ENCODE results near the gene KCND2.

KCND2 gene

DNA sequence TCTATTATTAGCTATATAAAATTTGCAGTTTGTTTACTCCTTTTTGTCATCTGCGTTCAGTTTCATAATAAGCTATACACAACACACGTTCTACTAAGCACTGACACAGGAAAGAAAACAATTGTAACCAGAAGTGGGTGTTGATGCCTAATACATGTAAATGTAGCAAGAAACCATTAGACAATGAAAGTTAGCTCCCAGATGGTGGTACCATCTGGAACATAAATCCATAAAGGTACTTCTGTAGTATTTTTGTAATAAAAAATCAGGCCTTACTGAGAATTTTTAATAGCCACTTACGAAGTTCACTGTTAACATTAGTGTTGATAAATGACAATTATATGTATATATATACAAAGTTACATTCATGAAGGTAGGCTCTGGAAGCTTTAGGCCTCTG lies 194.7 kb downstream of the KCND2 start:
- Mint-ChIP-seq H3K27ac (no peak overlapping the region), H3K9me3 (peaks cover 3% of the 10 kb centered on the region), H3K4me3 (no peak overlapping the region), H3K36me3 (ENCODE audit: low read depth) (no peaks in the 10 kb centered on the region), H3K27me3 (no peaks in the 10 kb centered on the region), H3K4me1 (ENCODE audit: low read depth) (no peaks in the 10 kb centered on the region)

DNA sequence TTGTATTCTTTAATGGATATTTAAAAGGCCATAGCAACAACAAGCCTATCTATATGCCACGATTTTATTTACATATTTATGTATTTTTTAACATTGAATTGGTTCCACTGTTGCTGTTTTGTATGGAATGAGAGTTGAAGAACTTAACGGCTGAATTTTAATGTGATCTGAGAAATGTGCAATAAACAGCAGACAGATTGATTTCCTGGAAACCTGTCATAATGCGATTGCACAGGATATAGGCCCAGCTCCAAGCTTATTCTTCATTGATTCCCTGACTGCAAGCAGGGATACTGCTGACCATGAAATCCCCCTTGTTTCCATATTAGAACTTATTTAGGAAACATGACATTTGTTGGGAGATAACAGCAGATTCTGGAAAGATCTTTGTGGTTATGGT lies 195.6 kb downstream of the KCND2 start:
- Mint-ChIP-seq H3K4me3 (no peak overlapping the region), H3K4me1 (ENCODE audit: low read depth) (no peaks in the 10 kb centered on the region), H3K27me3 (no peaks in the 10 kb centered on the region), H3K36me3 (ENCODE audit: low read depth) (no peaks in the 10 kb centered on the region), H3K27ac (no peak overlapping the region), H3K9me3 (peaks cover 3% of the 10 kb centered on the region)

DNA sequence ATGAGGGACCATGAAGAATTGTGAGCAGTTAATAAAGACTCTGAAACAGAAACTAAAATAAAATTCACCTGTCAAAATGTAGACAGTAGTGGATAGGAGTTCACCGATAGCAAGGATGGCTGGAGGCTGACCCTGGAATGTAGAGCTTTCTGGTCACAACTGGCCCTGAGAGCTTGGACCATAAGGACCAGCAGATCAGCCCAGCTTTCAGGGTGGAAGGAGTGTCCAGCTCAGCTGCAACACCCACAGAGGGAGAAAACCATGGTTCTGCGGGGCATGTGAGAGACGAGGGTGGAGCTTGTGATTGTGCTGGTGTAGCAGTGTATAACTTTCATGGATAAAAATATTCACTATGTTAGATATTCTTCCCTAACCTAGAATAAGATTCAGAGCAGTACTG lies 199.9 kb downstream of the KCND2 start:
- H3K36me3 Mint-ChIP-seq (ENCODE audit: low read depth) = no peaks in the 10 kb centered on the region
- no peaks in the 10 kb centered on the region for H3K27me3 Mint-ChIP-seq
- H3K4me3 Mint-ChIP-seq = no peak overlapping the region
- no peaks in the 10 kb centered on the region for H3K9me3 Mint-ChIP-seq
- no peak overlapping the region for H3K27ac Mint-ChIP-seq
- no peaks in the 10 kb centered on the region for H3K4me1 Mint-ChIP-seq (ENCODE audit: low read depth)

DNA sequence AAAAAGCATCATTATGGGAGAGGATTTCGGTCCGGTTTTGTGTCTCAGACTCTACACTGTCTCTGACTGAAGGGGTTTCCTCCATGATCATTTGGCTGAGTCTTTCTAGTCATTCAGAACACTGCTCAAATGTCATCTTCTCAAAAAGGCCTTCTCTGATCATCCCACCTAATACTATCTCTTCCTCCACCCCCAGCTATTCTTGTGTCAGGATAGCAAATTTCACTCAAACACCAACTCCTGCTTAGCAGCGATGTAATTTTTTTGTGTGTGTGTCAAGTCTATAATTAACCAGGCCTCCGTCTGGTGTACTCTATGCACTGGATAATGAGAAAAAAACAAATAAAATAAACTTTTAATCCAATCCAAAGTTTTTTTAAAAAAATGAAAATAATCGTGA lies 200.4 kb downstream of the KCND2 start:
- Mint-ChIP-seq H3K36me3 (ENCODE audit: low read depth) (no peaks in the 10 kb centered on the region), H3K9me3 (no peaks in the 10 kb centered on the region), H3K27ac (no peak overlapping the region), H3K4me3 (no peak overlapping the region), H3K4me1 (ENCODE audit: low read depth) (no peaks in the 10 kb centered on the region), H3K27me3 (no peaks in the 10 kb centered on the region)

DNA sequence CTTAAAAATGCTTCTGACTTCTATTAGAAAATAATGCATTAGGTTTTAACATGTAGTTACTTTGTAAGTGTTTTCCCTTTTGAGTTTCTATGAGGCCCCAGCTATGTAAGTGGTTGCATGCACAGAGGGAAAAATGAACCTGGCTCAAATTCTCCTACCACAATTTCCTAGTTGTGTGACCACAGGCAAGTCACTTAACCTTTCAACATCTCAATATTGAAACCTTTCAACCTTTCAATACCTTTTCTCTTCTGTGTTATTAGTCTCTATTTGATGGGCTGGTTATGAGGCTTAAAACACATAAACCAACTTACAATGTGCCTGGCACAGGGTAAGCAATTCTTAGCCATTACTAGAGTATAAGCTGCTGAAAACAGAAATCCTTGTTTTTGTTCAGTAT lies 203.0 kb downstream of the KCND2 start:
- Mint-ChIP-seq H3K27me3 (no peaks in the 10 kb centered on the region), H3K4me1 (ENCODE audit: low read depth) (no peaks in the 10 kb centered on the region), H3K9me3 (peaks cover 4% of the 10 kb centered on the region), H3K4me3 (no peak overlapping the region), H3K36me3 (ENCODE audit: low read depth) (no peaks in the 10 kb centered on the region), H3K27ac (no peak overlapping the region)

DNA sequence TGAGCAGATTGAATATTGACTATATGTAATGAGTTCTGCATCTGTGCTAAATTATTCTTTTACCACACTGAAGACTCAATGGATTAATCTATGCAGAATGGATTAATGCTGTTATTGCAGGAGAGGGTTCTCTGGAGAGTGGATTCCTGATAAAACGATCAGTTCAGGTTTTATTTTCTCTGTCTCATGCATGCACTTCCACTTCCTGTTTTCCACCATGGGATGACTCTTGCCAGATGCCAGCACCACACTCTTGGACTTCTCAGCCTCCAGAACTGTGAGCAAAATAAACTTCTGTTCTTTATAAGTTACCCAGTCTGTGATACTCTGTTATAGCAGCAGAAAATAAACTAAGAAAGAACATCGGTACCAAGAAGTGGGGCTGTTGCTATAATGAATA lies 207.5 kb downstream of the KCND2 start:
- H3K27ac Mint-ChIP-seq = no peak overlapping the region
- peaks cover 4% of the 10 kb centered on the region for H3K9me3 Mint-ChIP-seq
- H3K4me1 Mint-ChIP-seq (ENCODE audit: low read depth) = no peaks in the 10 kb centered on the region
- H3K4me3 Mint-ChIP-seq = no peak overlapping the region
- no peaks in the 10 kb centered on the region for H3K36me3 Mint-ChIP-seq (ENCODE audit: low read depth)
- no peaks in the 10 kb centered on the region for H3K27me3 Mint-ChIP-seq

DNA sequence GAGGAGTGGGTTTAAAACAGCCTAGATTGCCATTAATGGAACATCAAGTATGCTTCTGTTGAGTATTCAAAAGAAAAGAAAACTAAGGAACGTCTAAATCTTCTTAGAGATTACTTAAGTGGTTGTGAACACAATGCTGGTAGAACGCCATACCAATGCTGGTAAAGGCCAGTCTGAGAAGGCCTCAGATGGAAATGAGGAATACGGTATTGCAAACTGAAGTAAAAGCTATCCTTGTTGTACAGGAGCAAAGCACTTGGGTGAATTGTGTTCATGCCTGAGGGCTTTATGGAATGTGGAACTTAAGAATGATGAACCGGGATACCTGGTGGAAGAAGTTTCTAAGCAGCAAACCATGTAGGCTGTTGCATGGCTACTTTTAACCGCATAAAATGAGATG lies 208.0 kb downstream of the KCND2 start:
- H3K9me3 Mint-ChIP-seq = peaks cover 4% of the 10 kb centered on the region
- no peaks in the 10 kb centered on the region for H3K4me1 Mint-ChIP-seq (ENCODE audit: low read depth)
- H3K27me3 Mint-ChIP-seq = no peaks in the 10 kb centered on the region
- H3K4me3 Mint-ChIP-seq = no peak overlapping the region
- H3K36me3 Mint-ChIP-seq (ENCODE audit: low read depth) = no peaks in the 10 kb centered on the region
- no peak overlapping the region for H3K27ac Mint-ChIP-seq

DNA sequence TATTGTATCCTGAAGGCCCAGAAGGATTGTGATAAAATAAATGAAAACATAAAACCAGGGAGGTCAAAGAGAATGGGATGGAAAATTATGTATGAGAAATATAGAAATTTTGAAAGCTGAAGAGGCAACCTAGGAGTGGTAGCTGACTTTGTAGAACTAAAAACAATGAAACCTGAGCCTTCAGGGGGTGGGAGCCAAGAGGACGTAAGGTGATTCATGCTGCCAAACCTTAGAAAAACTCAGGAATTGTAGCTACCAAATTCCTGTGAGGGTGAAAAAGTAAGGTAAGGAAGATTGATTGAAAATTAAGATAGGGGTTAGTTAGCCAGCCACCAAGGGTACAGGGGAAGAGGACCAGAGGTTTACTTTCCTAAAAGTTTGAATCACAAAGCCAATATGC lies 213.2 kb downstream of the KCND2 start:
- no peak overlapping the region for H3K27ac Mint-ChIP-seq
- peaks cover 4% of the 10 kb centered on the region for H3K9me3 Mint-ChIP-seq
- H3K36me3 Mint-ChIP-seq (ENCODE audit: low read depth) = no peaks in the 10 kb centered on the region
- no peaks in the 10 kb centered on the region for H3K4me1 Mint-ChIP-seq (ENCODE audit: low read depth)
- no peak overlapping the region for H3K4me3 Mint-ChIP-seq
- no peaks in the 10 kb centered on the region for H3K27me3 Mint-ChIP-seq

DNA sequence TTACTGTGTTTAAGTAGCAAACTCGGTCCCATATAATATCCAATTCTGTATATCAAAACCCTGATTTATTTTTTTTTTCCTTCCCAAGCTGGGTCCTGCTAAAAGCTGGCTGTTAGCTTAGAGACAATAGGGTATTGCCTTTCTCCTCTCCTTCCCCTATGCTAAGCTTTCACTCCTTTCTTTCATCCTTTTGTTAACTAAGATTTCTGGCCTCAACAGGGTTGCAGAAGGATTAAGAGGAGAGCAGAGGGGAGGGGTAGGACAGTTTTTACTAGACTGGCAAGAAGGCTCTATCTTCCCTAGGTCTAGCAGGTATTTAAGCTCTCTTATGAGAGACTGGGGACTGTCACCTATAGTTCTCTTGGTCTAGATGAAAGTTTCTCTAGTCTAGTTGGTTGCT lies 229.2 kb downstream of the KCND2 start:
- Mint-ChIP-seq H3K4me3 (no peak overlapping the region), H3K27me3 (no peaks in the 10 kb centered on the region), H3K27ac (no peak overlapping the region), H3K9me3 (no peaks in the 10 kb centered on the region), H3K4me1 (ENCODE audit: low read depth) (no peaks in the 10 kb centered on the region), H3K36me3 (ENCODE audit: low read depth) (no peaks in the 10 kb centered on the region)

DNA sequence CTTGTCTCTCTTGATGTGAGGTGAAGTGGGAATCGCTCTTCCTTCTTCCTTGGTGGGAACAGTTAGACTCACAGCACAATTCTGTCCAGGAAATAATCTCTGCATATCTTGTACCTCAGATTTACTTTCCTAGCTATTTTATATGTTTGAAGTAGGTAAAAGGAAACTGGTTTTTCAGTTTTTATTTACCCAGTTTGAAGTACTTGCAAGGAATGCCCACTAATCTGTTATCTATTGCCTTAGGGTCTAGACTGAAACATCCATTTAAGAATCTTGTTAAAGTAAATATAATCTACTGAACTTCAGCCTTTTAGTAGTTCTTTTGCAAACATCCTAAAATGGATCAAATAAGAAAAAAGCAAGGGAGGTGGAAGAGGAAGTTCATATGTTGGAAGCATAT lies 229.8 kb downstream of the KCND2 start:
- no peaks in the 10 kb centered on the region for H3K36me3 Mint-ChIP-seq (ENCODE audit: low read depth)
- no peak overlapping the region for H3K4me3 Mint-ChIP-seq
- H3K27me3 Mint-ChIP-seq = no peaks in the 10 kb centered on the region
- no peaks in the 10 kb centered on the region for H3K9me3 Mint-ChIP-seq
- H3K4me1 Mint-ChIP-seq (ENCODE audit: low read depth) = no peaks in the 10 kb centered on the region
- H3K27ac Mint-ChIP-seq = no peak overlapping the region

DNA sequence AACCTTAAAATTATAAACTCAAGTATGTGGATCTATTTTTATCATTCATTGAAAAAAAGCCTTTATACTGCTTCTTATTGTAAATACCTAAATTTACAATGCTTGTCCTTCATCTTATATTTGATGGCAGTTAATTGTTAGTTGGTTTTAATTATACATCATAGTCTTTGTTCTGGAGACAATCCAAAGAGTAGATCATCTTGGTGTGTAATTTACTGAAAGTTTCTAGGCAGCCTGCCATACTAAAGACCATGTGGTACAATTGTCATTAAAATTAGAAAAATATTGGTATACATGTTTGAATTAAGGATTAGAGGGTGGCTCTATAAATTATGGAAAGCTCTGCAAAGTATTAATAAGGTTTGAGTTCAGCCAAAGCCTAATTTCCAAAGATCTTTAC lies 231.4 kb downstream of the KCND2 start:
- Mint-ChIP-seq H3K27ac (no peak overlapping the region), H3K36me3 (ENCODE audit: low read depth) (no peaks in the 10 kb centered on the region), H3K4me3 (no peak overlapping the region), H3K27me3 (no peaks in the 10 kb centered on the region), H3K9me3 (no peaks in the 10 kb centered on the region), H3K4me1 (ENCODE audit: low read depth) (no peaks in the 10 kb centered on the region)

DNA sequence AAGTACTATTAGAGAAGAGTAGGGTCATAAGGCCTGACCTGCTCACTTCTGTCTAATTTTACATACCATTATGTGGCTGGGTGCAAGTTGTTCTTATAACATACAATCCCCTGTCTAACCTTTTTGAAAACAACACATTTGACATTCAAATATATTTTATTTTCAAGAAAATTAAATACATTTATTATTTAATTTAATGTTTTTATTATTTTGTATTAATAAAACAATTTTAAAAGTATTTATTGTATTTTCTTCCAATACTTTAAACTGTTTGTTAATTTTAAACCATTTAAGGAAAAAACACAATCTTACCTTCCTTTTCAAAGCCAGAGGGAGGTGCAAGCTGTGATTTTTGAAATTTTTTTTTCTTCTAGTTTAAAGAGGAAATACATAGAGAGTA lies 232.8 kb downstream of the KCND2 start:
- H3K9me3 Mint-ChIP-seq = no peaks in the 10 kb centered on the region
- H3K4me1 Mint-ChIP-seq (ENCODE audit: low read depth) = no peaks in the 10 kb centered on the region
- H3K27ac Mint-ChIP-seq = no peak overlapping the region
- no peak overlapping the region for H3K4me3 Mint-ChIP-seq
- no peaks in the 10 kb centered on the region for H3K36me3 Mint-ChIP-seq (ENCODE audit: low read depth)
- H3K27me3 Mint-ChIP-seq = no peaks in the 10 kb centered on the region

DNA sequence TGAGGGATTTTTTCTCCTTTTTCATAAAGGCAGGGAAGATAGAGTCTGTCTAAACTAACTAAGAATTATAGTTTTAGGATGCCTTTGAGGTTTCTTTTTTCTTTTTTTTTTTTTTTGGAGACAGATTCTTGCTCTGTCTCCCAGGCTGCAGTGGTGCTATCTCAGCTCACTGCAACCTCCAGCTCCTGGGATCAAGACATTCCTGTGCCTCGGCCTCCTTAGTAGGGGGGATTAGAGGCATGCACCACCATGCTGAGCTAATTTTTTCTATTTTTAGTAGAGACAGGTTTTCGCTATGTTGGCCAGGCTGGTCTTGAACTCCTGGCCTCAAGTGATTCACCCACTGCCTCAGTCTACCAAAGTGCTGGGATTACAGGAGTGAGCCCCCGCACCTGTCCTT lies 239.7 kb downstream of the KCND2 start:
- no peaks in the 10 kb centered on the region for H3K27me3 Mint-ChIP-seq
- no peaks in the 10 kb centered on the region for H3K4me1 Mint-ChIP-seq (ENCODE audit: low read depth)
- no peak overlapping the region for H3K27ac Mint-ChIP-seq
- no peaks in the 10 kb centered on the region for H3K36me3 Mint-ChIP-seq (ENCODE audit: low read depth)
- no peak overlapping the region for H3K4me3 Mint-ChIP-seq
- peaks cover 4% of the 10 kb centered on the region for H3K9me3 Mint-ChIP-seq

DNA sequence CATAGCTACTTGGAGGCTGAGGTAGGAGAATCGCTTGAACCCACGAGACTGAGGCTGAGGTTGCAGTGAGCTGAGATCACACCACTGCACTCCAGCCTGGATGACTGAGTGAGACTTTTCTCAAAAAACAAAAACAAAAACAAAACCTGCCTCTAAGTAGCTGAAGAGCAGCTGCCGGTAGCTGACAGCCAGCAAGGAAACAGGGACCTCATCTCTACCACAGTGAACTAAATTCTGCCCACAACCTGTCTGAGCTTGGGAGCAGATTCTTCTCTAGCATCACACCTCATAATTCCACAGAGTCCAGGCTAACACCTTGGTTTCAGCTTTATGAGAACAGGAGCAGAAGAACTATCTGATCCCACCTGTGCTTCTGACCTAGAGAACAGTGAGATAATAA lies 246.2 kb downstream of the KCND2 start:
- no peaks in the 10 kb centered on the region for H3K4me1 Mint-ChIP-seq (ENCODE audit: low read depth)
- H3K9me3 Mint-ChIP-seq = no peaks in the 10 kb centered on the region
- H3K4me3 Mint-ChIP-seq = no peak overlapping the region
- no peaks in the 10 kb centered on the region for H3K27me3 Mint-ChIP-seq
- H3K36me3 Mint-ChIP-seq (ENCODE audit: low read depth) = no peaks in the 10 kb centered on the region
- H3K27ac Mint-ChIP-seq = no peak overlapping the region

DNA sequence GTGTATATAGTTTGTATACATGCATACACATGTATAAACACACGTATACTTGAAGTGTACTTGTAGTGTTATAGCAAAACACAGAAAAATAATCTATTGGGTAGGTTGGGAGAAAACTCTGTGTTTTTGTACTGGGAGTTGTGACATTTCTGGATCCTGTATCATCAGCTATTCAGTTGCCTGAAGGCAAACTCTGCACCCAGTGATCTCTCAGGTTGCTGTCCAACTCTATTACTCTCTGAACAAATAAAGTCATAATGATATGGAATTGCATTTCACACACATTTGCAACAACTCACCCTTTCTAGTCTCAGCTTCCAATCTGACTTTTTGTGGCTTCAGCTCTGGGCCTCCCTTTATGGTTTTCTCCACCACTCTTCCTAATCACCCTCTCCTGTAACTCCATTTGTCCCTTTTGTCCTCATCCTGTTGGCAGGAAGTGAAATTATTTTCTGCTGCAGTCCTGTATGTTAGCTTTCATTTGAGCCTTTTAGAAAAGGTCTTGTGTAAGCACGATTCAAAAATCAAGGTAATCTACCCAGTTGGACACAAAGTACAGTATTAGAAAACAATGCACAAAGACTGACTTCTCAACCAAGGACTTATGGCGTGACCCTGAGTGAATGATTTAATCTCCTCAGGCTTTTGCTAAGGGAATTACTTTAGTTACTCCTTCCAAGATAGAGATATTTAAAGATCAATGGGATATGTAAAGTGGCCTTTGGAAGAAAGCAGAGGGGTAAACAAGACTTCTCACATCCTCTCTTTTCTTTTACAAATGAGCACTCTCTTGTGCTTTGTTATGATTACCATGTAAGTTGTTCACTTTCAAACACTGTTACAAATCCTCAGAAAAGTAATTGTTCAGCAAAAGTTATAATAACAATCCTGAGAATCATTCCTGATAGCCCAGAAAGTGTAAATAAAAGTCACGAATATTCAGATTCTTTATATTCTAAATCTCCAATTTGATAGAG lies 249.1 kb downstream of the KCND2 start:
- no peaks in the 10 kb centered on the region for H3K4me1 Mint-ChIP-seq (ENCODE audit: low read depth)
- H3K4me3 Mint-ChIP-seq = no peak overlapping the region
- H3K27ac Mint-ChIP-seq = no peak overlapping the region
- no peaks in the 10 kb centered on the region for H3K9me3 Mint-ChIP-seq
- no peaks in the 10 kb centered on the region for H3K27me3 Mint-ChIP-seq
- H3K36me3 Mint-ChIP-seq (ENCODE audit: low read depth) = no peaks in the 10 kb centered on the region

DNA sequence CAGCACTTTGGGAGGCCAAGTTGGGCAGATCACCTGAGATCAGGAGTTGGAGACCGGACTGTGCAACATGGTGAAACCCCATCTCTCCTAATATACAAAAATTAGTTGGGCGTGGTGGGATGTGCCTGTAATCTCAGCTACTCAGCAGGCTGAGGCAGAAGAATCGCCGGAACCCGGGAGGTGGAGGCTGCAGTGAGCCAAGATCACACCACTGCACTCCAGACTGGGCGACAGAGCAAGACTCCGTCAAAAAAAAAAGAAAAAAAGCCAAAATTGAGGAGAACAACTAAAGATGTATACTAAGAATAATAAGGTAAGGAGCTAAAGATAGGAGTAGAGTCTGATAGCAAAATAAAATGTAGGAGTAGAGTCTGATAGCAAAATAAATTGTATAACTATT lies 251.0 kb downstream of the KCND2 start:
- no peaks in the 10 kb centered on the region for H3K4me1 Mint-ChIP-seq (ENCODE audit: low read depth)
- H3K4me3 Mint-ChIP-seq = no peak overlapping the region
- H3K27me3 Mint-ChIP-seq = no peaks in the 10 kb centered on the region
- no peaks in the 10 kb centered on the region for H3K9me3 Mint-ChIP-seq
- no peak overlapping the region for H3K27ac Mint-ChIP-seq
- H3K36me3 Mint-ChIP-seq (ENCODE audit: low read depth) = no peaks in the 10 kb centered on the region
